ENCODE measurements around the gene SPOPL.
"Not testable (repeated sequence)": the region's sequence is repeated elsewhere in the genome, so short reads cannot be mapped to it uniquely, and the experiment has no call there.

- TF ChIP-seq CTCF (conservative IDR thresholded peaks at IDR 0.05; ENCODE audit: low read depth, low read length); EZH2 (IDR thresholded peaks at IDR 0.05; ENCODE audit: borderline replicate concordance, low read depth, low read length, poor library complexity, severe bottlenecking): not testable (repeated sequence)
Measured at GRCh38 chr2:138523018-138523672, 21.6 kb downstream of the SPOPL start.
